Glutamatergic neuron (in vitro differentiated cells): ENCODE data around the gene PRR35. TPM values are rescaled to one million over a fixed set of nuclear protein-coding genes. Genes with fewer than 3 reads are reported as not detected.
A peak's percentile ranks its signal among the peaks of the same experiment; 100 is the strongest.
"Not testable (repeated sequence)": the region's sequence is repeated elsewhere in the genome, so short reads cannot be mapped to it uniquely, and the experiment has no call there.

Source experiments
- DNase-seq: peaks from one replicate; pipeline ENCODE4 v3.0.0; 2022
- H3K27ac Mint-ChIP-seq: one replicate; pipeline ENCODE4 v1.8.0; 2020; ENCODE audit warnings: mild to moderate bottlenecking, mixed read lengths, inconsistent platforms; ENCODE audit not compliant: unreplicated experiment
- H3K27me3 Mint-ChIP-seq: one replicate; pipeline ENCODE4 v1.8.0; 2020; ENCODE audit warnings: mild to moderate bottlenecking, moderate library complexity, mixed read lengths, inconsistent platforms; ENCODE audit not compliant: unreplicated experiment
- H3K36me3 Mint-ChIP-seq: one replicate; pipeline ENCODE4 v1.8.0; 2020; ENCODE audit warnings: mild to moderate bottlenecking, mixed read lengths, inconsistent platforms; ENCODE audit not compliant: unreplicated experiment
- H3K4me1 Mint-ChIP-seq: one replicate; pipeline ENCODE4 v1.8.0; 2020; ENCODE audit warnings: mild to moderate bottlenecking, low read depth, mixed read lengths, inconsistent platforms; ENCODE audit not compliant: unreplicated experiment
- H3K4me3 Mint-ChIP-seq: one replicate; pipeline ENCODE4 v1.8.0; 2020; ENCODE audit warnings: mild to moderate bottlenecking, mixed read lengths, inconsistent platforms; ENCODE audit not compliant: unreplicated experiment
- H3K9me3 Mint-ChIP-seq: one replicate; pipeline ENCODE4 v1.8.0; 2020; ENCODE audit warnings: mild to moderate bottlenecking, moderate library complexity, mixed read lengths, inconsistent platforms; ENCODE audit not compliant: unreplicated experiment
- total RNA-seq: library from RNA; stranded (reverse); fragmentation: NEBNext Ultra II Directional; extraction: Animal tissue kit (Norgen Biotek cat#: 25700); gene quantifications from one replicate; pipeline ENCODE4 v1.2.1, GENCODE V29; 2021; ENCODE audit not compliant: unreplicated experiment
- TF ChIP-seq, protein P1 (sequence below): fragments of 200-600 bp; sonication (generic); IDR thresholded peaks from one replicate; pipeline ENCODE4 v1.5.0; 2021; ENCODE audit not compliant: partially characterized antibody, unreplicated experiment

PRR35 gene
- total RNA-seq, 1 donor from 2014 or later, result not detected

DNA sequence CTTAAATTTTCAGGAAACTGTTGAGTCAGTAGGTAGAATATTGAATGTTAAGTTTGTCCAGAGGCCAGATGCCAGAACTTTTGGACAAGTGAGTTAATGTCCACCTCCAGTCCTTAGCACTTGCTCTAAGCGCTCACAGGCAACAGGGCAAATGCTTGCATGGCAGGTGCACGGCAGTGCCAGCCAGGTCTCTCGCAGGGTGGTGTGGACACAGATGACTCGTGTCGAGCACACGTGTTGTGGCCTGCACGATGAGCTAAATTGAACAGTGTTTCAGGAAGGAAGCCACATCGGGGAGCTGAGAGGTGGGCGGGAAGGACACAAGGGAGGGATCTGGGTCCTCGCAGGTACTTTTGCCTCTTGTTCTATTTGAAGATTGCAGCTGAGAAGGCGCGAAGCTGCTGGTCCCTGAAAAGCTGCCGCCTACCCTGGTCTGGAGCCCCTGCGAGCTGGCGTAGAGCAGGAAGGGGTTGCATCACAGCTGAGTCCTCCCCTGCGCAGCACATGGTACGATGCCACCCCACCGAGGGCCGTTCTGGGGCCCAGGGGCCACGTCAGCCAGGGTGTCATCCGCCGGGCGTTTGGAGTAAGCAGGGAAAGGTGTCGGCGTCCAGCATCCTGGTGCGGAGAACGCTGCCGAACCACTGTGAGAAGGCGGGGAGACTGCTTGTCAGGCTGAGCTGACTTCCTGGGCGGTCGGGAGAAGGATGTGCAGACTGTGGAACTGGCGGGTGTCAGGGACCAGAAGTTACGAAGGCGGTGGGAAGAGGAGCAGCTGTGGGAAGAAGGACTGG lies 35.9 kb downstream of the PRR35 start:
- Mint-ChIP-seq H3K27ac (no peak overlapping the region), H3K4me3 (no peak overlapping the region), H3K9me3 (peaks cover 11% of the 10 kb centered on the region), H3K27me3 (peaks cover 7% of the 10 kb centered on the region), H3K36me3 (peaks cover 1% of the 10 kb centered on the region), H3K4me1 (peaks cover 31% of the 10 kb centered on the region)
- TF ChIP-seq, protein P1, sequence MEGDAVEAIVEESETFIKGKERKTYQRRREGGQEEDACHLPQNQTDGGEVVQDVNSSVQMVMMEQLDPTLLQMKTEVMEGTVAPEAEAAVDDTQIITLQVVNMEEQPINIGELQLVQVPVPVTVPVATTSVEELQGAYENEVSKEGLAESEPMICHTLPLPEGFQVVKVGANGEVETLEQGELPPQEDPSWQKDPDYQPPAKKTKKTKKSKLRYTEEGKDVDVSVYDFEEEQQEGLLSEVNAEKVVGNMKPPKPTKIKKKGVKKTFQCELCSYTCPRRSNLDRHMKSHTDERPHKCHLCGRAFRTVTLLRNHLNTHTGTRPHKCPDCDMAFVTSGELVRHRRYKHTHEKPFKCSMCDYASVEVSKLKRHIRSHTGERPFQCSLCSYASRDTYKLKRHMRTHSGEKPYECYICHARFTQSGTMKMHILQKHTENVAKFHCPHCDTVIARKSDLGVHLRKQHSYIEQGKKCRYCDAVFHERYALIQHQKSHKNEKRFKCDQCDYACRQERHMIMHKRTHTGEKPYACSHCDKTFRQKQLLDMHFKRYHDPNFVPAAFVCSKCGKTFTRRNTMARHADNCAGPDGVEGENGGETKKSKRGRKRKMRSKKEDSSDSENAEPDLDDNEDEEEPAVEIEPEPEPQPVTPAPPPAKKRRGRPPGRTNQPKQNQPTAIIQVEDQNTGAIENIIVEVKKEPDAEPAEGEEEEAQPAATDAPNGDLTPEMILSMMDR, result no peak
- DNase-seq, result no peak

DNA sequence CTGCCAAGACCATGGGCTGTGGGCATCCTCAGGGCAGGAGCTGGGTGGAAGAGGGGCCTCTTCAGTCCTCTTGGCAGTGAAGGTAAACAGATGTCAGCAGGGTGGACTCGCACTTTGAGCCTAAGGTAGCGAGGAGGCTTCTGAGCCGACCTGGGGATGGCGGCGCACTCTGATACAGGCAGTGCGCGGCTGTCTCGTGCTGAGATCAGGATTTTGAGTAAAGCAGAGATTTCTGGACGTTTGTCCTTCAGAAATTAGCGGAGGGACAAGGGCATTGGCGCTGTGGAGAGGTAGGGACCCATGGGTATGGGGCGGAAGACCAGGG lies 36.5 kb downstream of the PRR35 start:
- Mint-ChIP-seq H3K4me1 (peaks cover 30% of the 10 kb centered on the region), H3K4me3 (no peak overlapping the region), H3K27ac (no peak overlapping the region), H3K36me3 (no peaks in the 10 kb centered on the region), H3K9me3 (peaks cover 9% of the 10 kb centered on the region), H3K27me3 (peaks cover 4% of the 10 kb centered on the region)
- DNase-seq, result no peak
- TF ChIP-seq, protein P1, result no peak

DNA sequence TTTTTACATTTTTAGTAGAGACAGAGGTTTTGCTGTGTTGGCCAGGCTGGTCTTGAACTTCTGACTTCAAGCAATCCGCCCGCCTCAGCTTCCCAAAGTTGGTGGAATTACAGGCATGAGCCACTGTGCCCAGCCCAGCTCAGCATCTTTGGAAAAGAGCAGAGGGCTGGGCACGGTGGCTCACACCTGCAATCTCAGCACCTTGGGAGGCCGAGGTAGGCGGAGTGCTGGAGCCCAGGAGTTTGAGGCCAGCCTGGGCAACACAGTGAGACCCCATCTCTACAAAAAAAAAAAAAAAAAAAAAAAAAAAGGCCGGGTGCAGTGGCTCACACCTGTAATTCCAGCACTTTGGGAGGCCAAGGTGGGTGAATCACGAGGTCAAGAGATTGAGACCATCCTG lies 37.5 kb downstream of the PRR35 start:
- not testable (repeated sequence) for H3K27ac Mint-ChIP-seq, H3K36me3 Mint-ChIP-seq, H3K4me3 Mint-ChIP-seq, H3K27me3 Mint-ChIP-seq, DNase-seq, H3K9me3 Mint-ChIP-seq
- peaks cover 20% of the 10 kb centered on the region for H3K4me1 Mint-ChIP-seq

DNA sequence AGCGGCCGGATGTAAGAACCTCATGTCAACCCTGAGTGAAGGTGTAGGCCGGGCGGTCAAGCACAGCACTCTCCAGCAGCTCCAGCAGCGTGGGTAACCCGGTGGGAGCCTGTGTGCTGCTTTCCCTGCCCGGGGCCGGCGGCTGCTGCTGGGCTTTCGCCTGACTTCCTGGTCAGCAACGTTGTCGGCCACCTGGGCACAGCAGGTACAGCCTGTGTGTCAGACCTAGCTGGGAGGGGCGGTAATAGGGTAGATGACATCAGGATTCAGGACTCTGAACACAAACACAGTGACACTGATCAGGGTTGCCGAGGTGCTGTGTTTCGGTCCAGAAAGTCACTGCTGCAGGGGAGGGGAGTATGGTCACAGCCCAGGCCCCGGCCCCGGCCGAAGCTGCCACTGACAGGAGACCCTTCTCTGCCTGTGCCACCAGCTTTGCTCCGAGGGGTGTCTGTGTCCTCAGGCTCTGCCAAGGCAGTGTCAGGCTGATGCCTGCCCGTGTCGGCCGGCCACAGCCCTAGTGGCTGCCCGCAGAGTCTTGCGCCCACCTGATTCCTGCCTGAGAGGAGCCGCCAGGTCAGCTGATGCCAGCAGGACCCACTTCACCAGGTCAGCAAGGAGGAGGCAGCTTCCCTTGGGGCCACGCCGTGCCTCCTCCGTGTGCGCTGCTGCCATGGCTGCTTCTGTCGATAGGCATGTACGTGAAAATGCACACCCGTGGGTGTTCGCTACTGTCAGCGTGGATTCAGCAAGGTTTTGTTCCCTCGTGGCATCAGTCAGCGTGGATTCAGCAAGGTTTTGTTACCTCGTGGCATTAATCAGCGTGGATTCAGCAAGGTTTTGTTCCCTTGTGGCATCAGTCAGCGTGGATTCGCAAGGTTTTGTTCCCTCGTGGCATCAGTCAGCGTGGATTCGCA lies 38.9 kb downstream of the PRR35 start:
- H3K27me3 Mint-ChIP-seq, result peaks cover 1% of the 10 kb centered on the region
- no peaks in the 10 kb centered on the region for H3K36me3 Mint-ChIP-seq
- H3K27ac Mint-ChIP-seq, result no peak overlapping the region
- peaks cover 18% of the 10 kb centered on the region for H3K4me1 Mint-ChIP-seq
- no peak for DNase-seq
- TF ChIP-seq, protein P1, result no peak
- peaks cover 9% of the 10 kb centered on the region for H3K9me3 Mint-ChIP-seq
- no peak overlapping the region for H3K4me3 Mint-ChIP-seq

DNA sequence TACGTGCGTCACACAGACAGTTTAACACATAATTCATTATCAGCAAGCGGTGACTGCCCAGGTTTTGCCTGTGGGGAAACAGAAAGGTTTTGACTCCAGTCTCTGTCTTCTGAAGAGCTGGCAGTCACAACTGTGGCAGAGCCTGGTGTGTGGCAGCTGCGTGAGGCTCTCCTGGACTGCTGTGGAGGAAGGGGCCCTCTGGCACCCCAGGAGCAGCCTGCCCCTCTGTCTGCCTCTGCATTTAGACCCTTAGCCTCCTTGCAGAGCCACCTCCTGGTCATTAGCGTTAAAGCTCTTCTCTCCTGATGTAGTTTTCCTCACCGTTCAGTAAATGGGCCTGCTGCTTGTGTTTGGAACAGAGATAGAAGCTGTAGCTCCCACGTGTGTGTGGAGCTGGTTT lies 40.6 kb downstream of the PRR35 start:
- Mint-ChIP-seq H3K4me3 (peak overlapping the region; percentile 64), H3K27me3 (peaks cover 1% of the 10 kb centered on the region), H3K4me1 (peaks cover 13% of the 10 kb centered on the region), H3K36me3 (no peaks in the 10 kb centered on the region), H3K9me3 (peaks cover 5% of the 10 kb centered on the region), H3K27ac (no peak overlapping the region)
- DNase-seq, result no peak
- TF ChIP-seq, protein P1, result peak; percentile 18
